Prostate gland (tissue), 2 donors: ENCODE results near the gene CKS2.

Experiments
- CTCF ChIP-seq, 4 experiments: fragments of 200-600 bp in 2 of 4; fragments of 450-650 bp in 2 of 4; sonication (generic) in 2 of 4; IDR thresholded peaks; 1 replicate in 3 of 4; 2 replicates in 1 of 4; pipeline ENCODE4 v1.5.1; 2016 to 2019; ENCODE audit warnings: antibody characterized with exemption in 4 of 4, mild to moderate bottlenecking in 2 of 4, moderate library complexity in 2 of 4
- POLR2A ChIP-seq: fragments of 450-650 bp; IDR thresholded peaks from one replicate; pipeline ENCODE4 v1.6.1; 2016; ENCODE audit warnings: antibody characterized with exemption, mild to moderate bottlenecking
- POLR2AphosphoS5 ChIP-seq: sonication (generic); formaldehyde crosslinking; IDR thresholded peaks from one replicate; pipeline ENCODE4 v1.6.1; 2017; ENCODE audit warnings: antibody characterized with exemption

GRCh38 chr9:89354471-89354870, 43.5 kb downstream of the CKS2 start:
- TF ChIP-seq CTCF (IDR thresholded peaks at IDR 0.05) (no peak), POLR2AphosphoS5 (no peak), POLR2A (no peak)
